ENCODE measurements around the gene C17orf100. TPM values are rescaled to one million over a fixed set of nuclear protein-coding genes. Genes with fewer than 3 reads are reported as not detected.

The C17orf100 gene
- total and polyA plus RNA-seq, 10 of the 15 experiments (the other 5 are each of a cell fraction or from before 2014, with no cell fraction given): 0.84 to 4.7 (median 1.8) TPM

DNA sequence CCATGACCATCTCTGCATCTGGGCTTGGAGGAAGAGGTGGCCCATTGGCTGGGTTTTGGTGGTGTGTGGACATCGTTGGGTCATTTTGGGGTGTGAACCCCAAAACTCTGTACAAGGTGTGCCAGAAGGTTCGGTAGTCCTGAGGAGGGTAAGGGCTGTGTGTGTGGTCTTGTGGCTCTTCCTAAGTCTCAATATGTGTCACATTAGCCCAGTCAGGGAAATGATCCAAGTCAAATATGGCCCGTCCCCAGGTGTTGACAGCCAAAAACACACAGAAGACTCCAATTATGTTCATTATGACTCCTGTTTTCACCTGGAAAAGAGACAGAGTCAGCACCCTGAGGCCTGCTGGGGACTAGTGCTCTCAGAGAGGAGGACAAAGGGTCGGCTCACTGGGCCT lies 34.5 kb downstream of the C17orf100 start:
- SMC1A ChIA-PET (ENCODE audit: uncharacterized antibody, unreplicated experiment): no interaction called here
- H3K36me3 ChIP-seq (ENCODE audit: control insufficient read depth in 2 of 2, insufficient read depth in 2 of 2, low read length in 1 of 2): no peaks in the 10 kb centered on the region
- TF ChIP-seq MYC (IDR thresholded peaks at IDR 0.05; ENCODE audit: insufficient read depth, insufficient read length, insufficient replicate concordance, low read length, severe bottlenecking) (no peak), KDM1A (IDR thresholded peaks at IDR 0.05; ENCODE audit: borderline replicate concordance) (no peak), CHD4 (IDR thresholded peaks at IDR 0.05) (no peak), SMAD5 (IDR thresholded peaks at IDR 0.05; ENCODE audit: low read depth) (no peak), HCFC1 (IDR thresholded peaks at IDR 0.05; ENCODE audit: low read length) (no peak), ZNF384 (IDR thresholded peaks at IDR 0.05; ENCODE audit: borderline replicate concordance, low read depth, low read length) (no peak), ZSCAN29 (IDR thresholded peaks at IDR 0.05) (no peak), YBX1 (IDR thresholded peaks at IDR 0.05) (no peak), SMC3 (IDR thresholded peaks at IDR 0.05; ENCODE audit: borderline replicate concordance, low read length) (no peak), SREBF2 (IDR thresholded peaks at IDR 0.05; ENCODE audit: low read length) (no peak)
- TF ChIP-seq, protein P1, sequence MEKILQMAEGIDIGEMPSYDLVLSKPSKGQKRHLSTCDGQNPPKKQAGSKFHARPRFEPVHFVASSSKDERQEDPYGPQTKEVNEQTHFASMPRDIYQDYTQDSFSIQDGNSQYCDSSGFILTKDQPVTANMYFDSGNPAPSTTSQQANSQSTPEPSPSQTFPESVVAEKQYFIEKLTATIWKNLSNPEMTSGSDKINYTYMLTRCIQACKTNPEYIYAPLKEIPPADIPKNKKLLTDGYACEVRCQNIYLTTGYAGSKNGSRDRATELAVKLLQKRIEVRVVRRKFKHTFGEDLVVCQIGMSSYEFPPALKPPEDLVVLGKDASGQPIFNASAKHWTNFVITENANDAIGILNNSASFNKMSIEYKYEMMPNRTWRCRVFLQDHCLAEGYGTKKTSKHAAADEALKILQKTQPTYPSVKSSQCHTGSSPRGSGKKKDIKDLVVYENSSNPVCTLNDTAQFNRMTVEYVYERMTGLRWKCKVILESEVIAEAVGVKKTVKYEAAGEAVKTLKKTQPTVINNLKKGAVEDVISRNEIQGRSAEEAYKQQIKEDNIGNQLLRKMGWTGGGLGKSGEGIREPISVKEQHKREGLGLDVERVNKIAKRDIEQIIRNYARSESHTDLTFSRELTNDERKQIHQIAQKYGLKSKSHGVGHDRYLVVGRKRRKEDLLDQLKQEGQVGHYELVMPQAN (conservative IDR thresholded peaks at IDR 0.05): no peak
- TF ChIP-seq, protein P2, sequence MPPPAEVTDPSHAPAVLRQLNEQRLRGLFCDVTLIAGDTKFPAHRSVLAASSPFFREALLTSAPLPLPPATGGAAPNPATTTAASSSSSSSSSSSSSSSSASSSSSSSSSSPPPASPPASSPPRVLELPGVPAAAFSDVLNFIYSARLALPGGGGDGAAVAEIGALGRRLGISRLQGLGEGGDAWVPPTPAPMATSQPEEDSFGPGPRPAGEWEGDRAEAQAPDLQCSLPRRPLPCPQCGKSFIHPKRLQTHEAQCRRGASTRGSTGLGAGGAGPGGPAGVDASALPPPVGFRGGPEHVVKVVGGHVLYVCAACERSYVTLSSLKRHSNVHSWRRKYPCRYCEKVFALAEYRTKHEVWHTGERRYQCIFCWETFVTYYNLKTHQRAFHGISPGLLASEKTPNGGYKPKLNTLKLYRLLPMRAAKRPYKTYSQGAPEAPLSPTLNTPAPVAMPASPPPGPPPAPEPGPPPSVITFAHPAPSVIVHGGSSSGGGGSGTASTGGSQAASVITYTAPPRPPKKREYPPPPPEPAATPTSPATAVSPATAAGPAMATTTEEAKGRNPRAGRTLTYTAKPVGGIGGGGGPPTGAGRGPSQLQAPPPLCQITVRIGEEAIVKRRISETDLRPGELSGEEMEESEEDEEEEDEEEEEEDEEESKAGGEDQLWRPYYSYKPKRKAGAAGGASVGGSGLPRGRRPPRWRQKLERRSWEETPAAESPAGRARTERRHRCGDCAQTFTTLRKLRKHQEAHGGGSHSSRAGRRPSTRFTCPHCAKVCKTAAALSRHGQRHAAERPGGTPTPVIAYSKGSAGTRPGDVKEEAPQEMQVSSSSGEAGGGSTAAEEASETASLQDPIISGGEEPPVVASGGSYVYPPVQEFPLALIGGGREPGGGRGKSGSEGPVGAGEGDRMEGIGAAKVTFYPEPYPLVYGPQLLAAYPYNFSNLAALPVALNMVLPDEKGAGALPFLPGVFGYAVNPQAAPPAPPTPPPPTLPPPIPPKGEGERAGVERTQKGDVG (CRISPR knock-in tag; IDR thresholded peaks at IDR 0.05): no peak
- TF ChIP-seq, protein P3, sequence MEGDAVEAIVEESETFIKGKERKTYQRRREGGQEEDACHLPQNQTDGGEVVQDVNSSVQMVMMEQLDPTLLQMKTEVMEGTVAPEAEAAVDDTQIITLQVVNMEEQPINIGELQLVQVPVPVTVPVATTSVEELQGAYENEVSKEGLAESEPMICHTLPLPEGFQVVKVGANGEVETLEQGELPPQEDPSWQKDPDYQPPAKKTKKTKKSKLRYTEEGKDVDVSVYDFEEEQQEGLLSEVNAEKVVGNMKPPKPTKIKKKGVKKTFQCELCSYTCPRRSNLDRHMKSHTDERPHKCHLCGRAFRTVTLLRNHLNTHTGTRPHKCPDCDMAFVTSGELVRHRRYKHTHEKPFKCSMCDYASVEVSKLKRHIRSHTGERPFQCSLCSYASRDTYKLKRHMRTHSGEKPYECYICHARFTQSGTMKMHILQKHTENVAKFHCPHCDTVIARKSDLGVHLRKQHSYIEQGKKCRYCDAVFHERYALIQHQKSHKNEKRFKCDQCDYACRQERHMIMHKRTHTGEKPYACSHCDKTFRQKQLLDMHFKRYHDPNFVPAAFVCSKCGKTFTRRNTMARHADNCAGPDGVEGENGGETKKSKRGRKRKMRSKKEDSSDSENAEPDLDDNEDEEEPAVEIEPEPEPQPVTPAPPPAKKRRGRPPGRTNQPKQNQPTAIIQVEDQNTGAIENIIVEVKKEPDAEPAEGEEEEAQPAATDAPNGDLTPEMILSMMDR (IDR thresholded peaks at IDR 0.05 in 2 of 3, conservative IDR thresholded peaks at IDR 0.05 in 1 of 3; ENCODE audit: control insufficient read depth in 2 of 3, extremely low read depth in 1 of 3, insufficient read depth in 1 of 3, low read depth in 3 of 3, low read length in 3 of 3): no peak
- TF ChIP-seq, protein P4, sequence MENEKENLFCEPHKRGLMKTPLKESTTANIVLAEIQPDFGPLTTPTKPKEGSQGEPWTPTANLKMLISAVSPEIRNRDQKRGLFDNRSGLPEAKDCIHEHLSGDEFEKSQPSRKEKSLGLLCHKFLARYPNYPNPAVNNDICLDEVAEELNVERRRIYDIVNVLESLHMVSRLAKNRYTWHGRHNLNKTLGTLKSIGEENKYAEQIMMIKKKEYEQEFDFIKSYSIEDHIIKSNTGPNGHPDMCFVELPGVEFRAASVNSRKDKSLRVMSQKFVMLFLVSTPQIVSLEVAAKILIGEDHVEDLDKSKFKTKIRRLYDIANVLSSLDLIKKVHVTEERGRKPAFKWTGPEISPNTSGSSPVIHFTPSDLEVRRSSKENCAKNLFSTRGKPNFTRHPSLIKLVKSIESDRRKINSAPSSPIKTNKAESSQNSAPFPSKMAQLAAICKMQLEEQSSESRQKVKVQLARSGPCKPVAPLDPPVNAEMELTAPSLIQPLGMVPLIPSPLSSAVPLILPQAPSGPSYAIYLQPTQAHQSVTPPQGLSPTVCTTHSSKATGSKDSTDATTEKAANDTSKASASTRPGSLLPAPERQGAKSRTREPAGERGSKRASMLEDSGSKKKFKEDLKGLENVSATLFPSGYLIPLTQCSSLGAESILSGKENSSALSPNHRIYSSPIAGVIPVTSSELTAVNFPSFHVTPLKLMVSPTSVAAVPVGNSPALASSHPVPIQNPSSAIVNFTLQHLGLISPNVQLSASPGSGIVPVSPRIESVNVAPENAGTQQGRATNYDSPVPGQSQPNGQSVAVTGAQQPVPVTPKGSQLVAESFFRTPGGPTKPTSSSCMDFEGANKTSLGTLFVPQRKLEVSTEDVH (IDR thresholded peaks at IDR 0.05; ENCODE audit: low read depth, partially characterized antibody): no peak

More for the DNA sequence above, 34.5 kb downstream of the C17orf100 start:
- H3K79me2 ChIP-seq (ENCODE audit: control insufficient read depth, insufficient read depth, low read length): no peaks in the 10 kb centered on the region
- no TSS peak for BruUV-seq (replicated peaks)
- no peaks in the 10 kb centered on the region for H3K9me3 ChIP-seq (replicated peaks; ENCODE audit: control insufficient read depth, insufficient read depth, low read length)
- H3K4me1 ChIP-seq (ENCODE audit: control insufficient read depth, insufficient read depth, low read length): peaks cover 4% of the 10 kb centered on the region
- CTCF ChIA-PET: no interaction called here
- DNase-seq (ENCODE audit: low read depth, low spot score) (no peak), ATAC-seq (no peak), FAIRE-seq (no peak)
- RAD21 ChIA-PET (ENCODE audit: unreplicated experiment): no interaction called here
- no peak overlapping the region for H3K4me3 ChIP-seq
- no peak overlapping the region for H2AFZ ChIP-seq (ENCODE audit: control insufficient read depth, low read depth, low read length)
- H3K4me2 ChIP-seq (ENCODE audit: control insufficient read depth, insufficient read depth): no peak overlapping the region
- intact Hi-C loops (cut with micrococcal nuclease; ENCODE audit: unreplicated experiment) (no loop called here), in situ Hi-C loops (cut with MboI) (no loop called here)
- no peak overlapping the region for H3K27ac ChIP-seq (ENCODE audit: control insufficient read depth, insufficient read depth)
- H4K20me1 ChIP-seq (ENCODE audit: control insufficient read depth, insufficient read depth): no peaks in the 10 kb centered on the region
- no peak overlapping the region for H3K9ac ChIP-seq (ENCODE audit: control insufficient read depth, insufficient read depth, low read length)
- H3K27me3 ChIP-seq (replicated peaks in 1 of 2; ENCODE audit: control insufficient read depth in 2 of 2, insufficient read depth in 2 of 2, low read length in 1 of 2): no peaks in the 10 kb centered on the region; a peak in 1 of 4 replicates
- WGBS (ENCODE audit: insufficient coverage, insufficient replicate concordance, low lambda C conversion rate, missing lambda C conversion rate): 14% methylated on average over 4 of the region's 4 CpGs
- POLR2A ChIA-PET: no interaction called here
